ENCODE measurements around the gene CKAP2.
"Not testable (repeated sequence)": the region's sequence is repeated elsewhere in the genome, so short reads cannot be mapped to it uniquely, and the experiment has no call there.

The CKAP2 gene

GRCh38 chr13:52454820-52455676 lies at the start of gene CKAP2:
Gene CKAP2 (plus strand): TSS chr13:52455478. CDS start chr13:52455557, 79 bp downstream.
- peaks cover 26 to 61% (median 46%) of the 10 kb centered on the region in 10 experiments for H3K4me1 ChIP-seq

GRCh38 chr13:52405767-52406494 lies 49.3 kb upstream of the CKAP2 start, which contains the start of gene THSD1:
Gene THSD1 (minus strand): TSS chr13:52406172. CDS start chr13:52402600, 3,572 bp downstream.
- Histone ChIP-seq H3K27me3 (peaks cover 8 to 25% (median 20%) of the 10 kb centered on the region in 11 experiments; a peak in 21 of 22 replicates), H4K20me1 (no peaks in the 10 kb centered on the region), H3K36me3 (peaks cover 4 to 31% (median 20%) of the 10 kb centered on the region in 11 experiments; a peak in 16 of 22 replicates), H3K9me3 (replicated peaks in 1 of 11) (peaks cover 0 to 15% (median 7%) of the 10 kb centered on the region in 11 experiments; a peak in 11 of 22 replicates), H3K27ac (peak within 1 kb of the TSS in 5 of 11 experiments; percentile 35 to 51 (median 44); a peak in 8 of 22 replicates), H3K4me1 (peaks cover 22 to 48% (median 40%) of the 10 kb centered on the region in 10 experiments), H3K9ac (peak within 1 kb of the TSS; percentile 48 to 76 (median 71)), H3K4me2 (peak within 1 kb of the TSS; percentile 88 to 100 (median 99)), H3K4me3 (peak within 1 kb of the TSS; percentile 53 to 76 (median 64))
- no peak for TF ChIP-seq Cebpa-rat (IDR thresholded peaks at IDR 0.05)

More at GRCh38 chr13:52454820-52455676, at the start of gene CKAP2:
- Histone ChIP-seq H4K20me1 (peaks cover 0 to 32% (median 18%) of the 10 kb centered on the region in 11 experiments; a peak in 14 of 22 replicates), H3K27ac (peak within 1 kb of the TSS; percentile 76 to 98 (median 94)), H3K4me2 (peak within 1 kb of the TSS; percentile 91 to 99 (median 98)), H3K4me3 (peak within 1 kb of the TSS; percentile 67 to 84 (median 74)), H3K27me3 (no peaks in the 10 kb centered on the region), H3K36me3 (peaks cover 12 to 37% (median 34%) of the 10 kb centered on the region in 11 experiments; a peak in 21 of 22 replicates), H3K9ac (peak within 1 kb of the TSS; percentile 87 to 97 (median 90)), H3K9me3 (replicated peaks in 1 of 11) (no peaks in the 10 kb centered on the region)
- TF ChIP-seq Cebpa-rat (IDR thresholded peaks at IDR 0.05) = no peak

DNA sequence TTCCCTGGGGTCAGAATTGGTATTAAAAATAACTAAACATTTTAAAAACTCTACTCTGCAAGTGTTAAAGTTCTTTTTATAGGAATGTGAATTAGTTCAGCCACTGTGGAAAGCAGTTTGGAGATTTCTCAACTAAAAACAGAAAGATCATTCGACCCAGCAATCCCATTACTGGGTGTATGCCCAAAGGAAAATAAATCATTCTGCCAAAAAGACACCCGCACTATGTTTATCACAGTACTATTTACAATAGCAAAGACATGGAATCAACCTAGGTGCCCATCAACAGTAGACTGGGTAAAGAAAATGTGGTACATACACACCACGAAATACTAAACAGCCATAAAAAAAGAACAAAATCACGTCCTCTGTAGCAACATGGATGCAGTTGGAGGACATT lies 48.6 kb upstream of the CKAP2 start:
- no peak for TF ChIP-seq Cebpa-rat (IDR thresholded peaks at IDR 0.05)
- Histone ChIP-seq H3K9me3 (replicated peaks in 1 of 11) (peaks cover 0 to 15% (median 7%) of the 10 kb centered on the region in 11 experiments; a peak in 11 of 22 replicates), H3K27ac (no peak overlapping the region), H3K4me2 (peak overlapping the region; percentile 88 to 100 (median 99); a peak in 21 of 22 replicates), H3K4me3 (peak overlapping the region in 6 of 10 experiments; percentile 60 to 76 (median 64); a peak in 11 of 20 replicates), H3K9ac (peak overlapping the region in 4 of 11 experiments; percentile 48 to 72 (median 72); a peak in 5 of 22 replicates), H3K36me3 (peaks cover 10 to 38% (median 27%) of the 10 kb centered on the region in 11 experiments; a peak in 17 of 22 replicates), H3K27me3 (peaks cover 8 to 25% (median 20%) of the 10 kb centered on the region in 11 experiments; a peak in 21 of 22 replicates), H3K4me1 (peaks cover 22 to 48% (median 40%) of the 10 kb centered on the region in 10 experiments), H4K20me1 (no peaks in the 10 kb centered on the region; a peak in 1 of 22 replicates)

- Histone ChIP-seq H3K4me1 (peaks cover 22 to 40% (median 35%) of the 10 kb centered on the region in 10 experiments), H3K9me3 (replicated peaks in 1 of 11) (peaks cover 0 to 15% (median 7%) of the 10 kb centered on the region in 11 experiments; a peak in 11 of 22 replicates), H3K27me3 (peaks cover 8 to 25% (median 20%) of the 10 kb centered on the region in 11 experiments; a peak in 21 of 22 replicates), H3K36me3 (peaks cover 18 to 46% (median 33%) of the 10 kb centered on the region in 11 experiments; a peak in 21 of 22 replicates)
- not testable (repeated sequence) for H4K20me1 ChIP-seq, H3K4me3 ChIP-seq, H3K27ac ChIP-seq, H3K9ac ChIP-seq, H3K4me2 ChIP-seq
These were observed 47.8 kb upstream of the CKAP2 start for GRCh38 chr13:52407436-52407835.

DNA sequence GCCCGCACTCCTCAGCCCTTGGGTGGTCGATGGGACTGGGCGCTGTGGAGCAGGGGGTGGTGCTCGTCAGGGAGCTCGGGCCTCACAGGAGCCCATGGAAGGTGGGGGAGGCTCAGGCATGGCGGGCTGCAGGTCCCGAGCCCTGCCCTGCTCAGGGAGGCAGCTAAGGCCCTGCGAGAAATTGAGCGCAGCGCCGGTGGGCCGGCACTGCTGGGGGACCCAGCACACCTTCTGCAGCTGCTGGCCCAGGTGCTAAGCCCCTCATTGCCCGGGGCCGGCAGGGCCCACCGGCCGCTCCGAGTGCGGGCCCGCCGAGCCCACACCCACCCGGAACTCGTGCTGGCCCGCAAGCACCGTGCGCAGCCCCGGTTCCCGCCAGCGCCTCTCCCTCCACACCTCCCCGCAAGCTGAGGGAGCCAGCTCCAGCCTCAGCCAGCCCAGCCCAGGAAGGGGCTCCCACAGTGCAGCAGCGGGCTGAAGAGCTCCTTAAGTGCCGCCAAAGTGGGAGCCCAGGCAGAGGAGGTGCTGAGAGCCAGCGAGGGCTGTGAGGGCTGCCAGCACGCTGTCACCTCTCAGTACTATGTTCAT lies 47.1 kb upstream of the CKAP2 start:
- not testable (repeated sequence) for H3K27ac ChIP-seq

GRCh38 chr13:52411629-52412028 lies 43.6 kb upstream of the CKAP2 start:
- H3K27ac ChIP-seq = no peak overlapping the region
- no peak overlapping the region for H3K9ac ChIP-seq
- peaks cover 0 to 15% (median 7%) of the 10 kb centered on the region in 11 experiments; a peak in 11 of 22 replicates for H3K9me3 ChIP-seq (replicated peaks in 1 of 11)
- no peak for TF ChIP-seq Cebpa-rat (IDR thresholded peaks at IDR 0.05)
- no peaks in the 10 kb centered on the region; a peak in 2 of 22 replicates for H4K20me1 ChIP-seq
- peaks cover 0 to 7% (median 3%) of the 10 kb centered on the region in 11 experiments; a peak in 13 of 22 replicates for H3K27me3 ChIP-seq
- no peak overlapping the region for H3K4me3 ChIP-seq
- peaks cover 57 to 88% (median 72%) of the 10 kb centered on the region in 11 experiments for H3K36me3 ChIP-seq
- H3K4me1 ChIP-seq = peaks cover 0 to 2% (median under 1%) of the 10 kb centered on the region in 10 experiments; a peak in 4 of 20 replicates
- H3K4me2 ChIP-seq = no peak overlapping the region

More for the DNA sequence above, 47.1 kb upstream of the CKAP2 start:
- Histone ChIP-seq H3K27me3 (peaks cover 8 to 25% (median 20%) of the 10 kb centered on the region in 11 experiments; a peak in 21 of 22 replicates), H3K4me1 (peaks cover 22 to 32% (median 30%) of the 10 kb centered on the region in 10 experiments), H3K9me3 (replicated peaks in 1 of 11) (peaks cover 0 to 15% (median 7%) of the 10 kb centered on the region in 11 experiments; a peak in 11 of 22 replicates), H3K36me3 (peaks cover 24 to 53% (median 40%) of the 10 kb centered on the region in 11 experiments; a peak in 21 of 22 replicates)
- not testable (repeated sequence) for H3K4me2 ChIP-seq, H3K9ac ChIP-seq, H3K4me3 ChIP-seq, H4K20me1 ChIP-seq

GRCh38 chr13:52412128-52412527 lies 43.1 kb upstream of the CKAP2 start:
- H3K9ac ChIP-seq = no peak overlapping the region
- H3K27me3 ChIP-seq = peaks cover 0 to 2% (median 0%) of the 10 kb centered on the region in 11 experiments; a peak in 1 of 22 replicates
- no peak overlapping the region for H3K4me3 ChIP-seq
- no peak overlapping the region for H3K4me2 ChIP-seq
- no peaks in the 10 kb centered on the region for H3K4me1 ChIP-seq
- peaks cover 62 to 93% (median 76%) of the 10 kb centered on the region in 11 experiments for H3K36me3 ChIP-seq
- H4K20me1 ChIP-seq = no peaks in the 10 kb centered on the region; a peak in 2 of 22 replicates
- peaks cover 0 to 14% (median 7%) of the 10 kb centered on the region in 11 experiments; a peak in 11 of 22 replicates for H3K9me3 ChIP-seq (replicated peaks in 1 of 11)
- no peak overlapping the region for H3K27ac ChIP-seq
- TF ChIP-seq Cebpa-rat (IDR thresholded peaks at IDR 0.05) = no peak

- Histone ChIP-seq H4K20me1 (peaks cover 0 to 2% (median 0%) of the 10 kb centered on the region in 11 experiments; a peak in 3 of 22 replicates), H3K4me3 (no peak overlapping the region), H3K27ac (no peak overlapping the region), H3K36me3 (peaks cover 81 to 100% (median 89%) of the 10 kb centered on the region in 11 experiments), H3K9me3 (replicated peaks in 1 of 11) (no peaks in the 10 kb centered on the region), H3K4me1 (no peaks in the 10 kb centered on the region), H3K27me3 (no peaks in the 10 kb centered on the region), H3K4me2 (no peak overlapping the region), H3K9ac (no peak overlapping the region)
- no peak for TF ChIP-seq Cebpa-rat (IDR thresholded peaks at IDR 0.05)
These were observed 41.2 kb upstream of the CKAP2 start for GRCh38 chr13:52414051-52414450.
